ENCODE data around the gene SORCS3.

Gene SORCS3

GRCh38 chr10:104925232-104925851 is 284.3 kb downstream of the SORCS3 start:
- DNase-seq = no peak

DNA sequence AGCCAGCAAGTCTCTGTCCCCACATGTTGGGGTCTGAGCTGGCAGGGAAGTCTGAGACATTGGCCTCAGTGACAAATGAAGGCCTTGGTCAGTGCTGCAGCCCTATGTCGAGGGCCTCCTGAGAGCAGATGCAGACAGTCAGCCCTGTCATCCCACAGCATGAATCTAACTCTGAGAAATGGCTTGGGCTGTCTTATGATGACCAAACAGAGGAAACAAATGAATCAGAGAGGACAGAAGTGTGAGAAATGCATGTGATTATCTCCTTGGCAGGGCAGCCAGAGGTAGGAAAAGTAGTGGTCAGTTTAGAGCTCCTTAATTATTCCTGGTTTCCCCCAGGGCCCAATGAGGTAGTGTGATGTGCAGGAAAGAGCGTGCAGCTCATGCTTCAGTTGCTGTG is 287.6 kb downstream of the SORCS3 start:
- no peak for DNase-seq

GRCh38 chr10:104931612-104932134 is 290.6 kb downstream of the SORCS3 start:
- DNase-seq = no peak

DNA sequence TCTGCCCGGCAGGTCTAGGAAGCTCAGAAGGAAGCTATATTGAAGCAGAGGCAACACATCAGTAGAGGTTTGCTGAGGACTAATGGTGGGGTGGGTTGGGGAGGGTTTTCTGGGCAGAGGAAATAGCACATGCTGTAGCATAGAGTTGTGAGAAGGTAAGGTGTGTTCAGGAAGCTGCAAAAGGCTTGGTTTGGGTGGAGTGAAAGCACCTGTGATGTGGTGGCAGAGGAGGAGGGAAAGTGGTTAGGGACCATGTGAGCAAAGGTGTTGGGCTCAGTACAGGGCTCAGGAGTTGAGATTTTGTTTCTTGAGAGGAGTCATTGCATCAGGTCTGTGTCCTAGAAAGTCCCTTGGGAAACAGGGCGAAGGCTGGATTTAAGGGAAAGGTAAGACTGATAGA is 294.6 kb downstream of the SORCS3 start:
- no peak for DNase-seq

- DNase-seq = no peak
Observed at GRCh38 chr10:104937567-104937966, 296.5 kb downstream of the SORCS3 start.

- DNase-seq = no peak
Observed at GRCh38 chr10:104938031-104938430, 296.9 kb downstream of the SORCS3 start.

GRCh38 chr10:104941662-104942061 is 300.6 kb downstream of the SORCS3 start:
- no peak for DNase-seq

DNA sequence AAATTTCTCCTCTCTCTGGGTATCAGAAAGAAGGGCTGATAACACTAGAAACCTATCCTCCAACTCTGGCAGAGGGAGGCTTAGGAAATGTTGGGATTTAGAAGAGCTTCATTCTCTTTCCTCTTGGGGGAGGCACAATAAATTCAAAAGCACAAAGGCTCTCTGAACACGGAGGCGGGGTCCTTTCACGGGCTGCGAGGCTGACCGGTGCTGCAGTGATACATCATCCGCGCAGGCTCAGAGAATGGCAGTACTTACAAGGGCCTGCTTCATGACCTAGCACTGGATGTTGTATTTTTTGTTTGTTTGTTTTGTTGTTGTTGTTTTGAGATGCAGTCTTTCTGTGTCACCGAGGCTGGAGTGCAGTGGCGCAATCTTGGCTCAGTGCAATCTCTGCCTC is 306.2 kb downstream of the SORCS3 start:
- no peak for DNase-seq

DNA sequence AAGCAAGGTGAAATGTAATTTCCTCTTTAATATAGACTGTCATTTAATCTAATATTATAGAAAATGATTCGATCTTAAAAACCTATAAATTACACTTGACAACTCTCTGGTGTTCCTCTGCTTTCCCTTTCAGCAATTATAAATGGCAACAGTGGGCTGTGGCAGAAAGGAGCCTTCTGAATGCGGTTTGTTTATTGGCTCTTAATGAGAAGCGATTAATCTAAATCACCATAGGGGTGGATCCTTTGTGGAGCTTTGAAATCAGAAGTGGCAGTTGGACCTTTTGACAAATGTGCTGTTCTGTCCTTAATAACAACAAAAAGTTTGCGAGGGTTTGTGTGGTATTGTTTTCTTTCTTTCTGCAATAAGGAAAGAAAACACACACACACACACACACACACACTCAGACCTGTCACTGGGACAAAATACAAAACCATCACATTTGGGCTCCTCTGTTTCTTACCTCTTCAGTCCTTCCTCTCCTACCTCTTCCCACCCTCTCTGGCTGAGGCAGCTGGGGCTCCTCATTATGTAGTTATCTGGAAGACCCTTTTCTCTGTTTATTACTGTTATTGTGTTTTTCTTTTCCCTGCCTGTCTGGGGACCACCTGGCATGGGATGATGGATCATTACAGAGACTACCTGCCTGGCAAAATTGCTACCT is 316.2 kb downstream of the SORCS3 start:
- DNase-seq = no peak

- DNase-seq = no peak
Observed at GRCh38 chr10:104966563-104967297, 325.6 kb downstream of the SORCS3 start.

GRCh38 chr10:104980368-104980767 is 339.3 kb downstream of the SORCS3 start:
- DNase-seq = no peak

- no peak for DNase-seq
Observed at GRCh38 chr10:104981995-104982394, 340.9 kb downstream of the SORCS3 start.

- DNase-seq = no peak
Observed at GRCh38 chr10:104988686-104989085, 347.6 kb downstream of the SORCS3 start.

DNA sequence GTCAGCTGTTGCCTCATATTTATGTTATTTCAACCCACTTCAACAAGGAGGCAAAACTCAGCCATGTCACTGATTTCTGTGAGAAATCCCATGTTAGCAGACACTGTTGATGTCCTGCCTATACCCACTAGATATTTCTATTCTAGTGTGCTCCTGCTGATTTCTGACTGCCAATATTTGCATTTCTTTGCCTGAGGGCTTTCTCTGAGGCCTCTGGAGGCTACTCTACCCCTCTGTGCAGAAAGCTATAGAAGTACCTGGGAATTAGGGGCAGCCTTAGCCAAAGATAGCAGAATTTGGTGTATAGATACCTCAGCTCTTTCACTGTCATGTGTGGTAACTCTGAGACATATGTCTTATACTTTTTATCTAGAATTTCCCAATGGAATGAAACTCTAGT is 348.8 kb downstream of the SORCS3 start:
- no peak for DNase-seq

GRCh38 chr10:104993085-104993484 is 352.0 kb downstream of the SORCS3 start:
- no peak for DNase-seq

GRCh38 chr10:105001269-105001668 is 360.2 kb downstream of the SORCS3 start:
- no peak for DNase-seq

- DNase-seq = no peak
Observed at GRCh38 chr10:105010411-105011121, 369.5 kb downstream of the SORCS3 start.

DNA sequence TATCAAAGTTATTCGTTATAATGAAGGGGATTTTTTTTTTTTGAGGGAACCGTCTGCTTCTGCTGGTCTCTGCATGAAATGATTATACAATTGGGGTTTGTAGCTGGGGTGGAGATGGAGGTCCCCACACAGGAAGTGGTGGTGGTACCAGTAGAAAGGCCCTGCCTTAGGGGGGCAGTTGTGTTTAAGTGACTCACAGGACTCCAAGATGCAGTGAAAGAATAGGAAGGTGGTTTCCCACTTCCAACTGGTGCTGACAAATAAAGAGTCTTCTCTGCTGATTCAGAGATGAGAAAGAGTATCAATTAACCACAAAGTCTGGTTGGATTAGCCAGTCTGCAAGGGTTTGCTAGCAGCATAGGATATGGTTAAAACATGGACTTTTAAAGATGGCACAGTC is 376.0 kb downstream of the SORCS3 start:
- no peak for DNase-seq

- no peak for DNase-seq
Observed at GRCh38 chr10:105017691-105018090, 376.6 kb downstream of the SORCS3 start.

DNA sequence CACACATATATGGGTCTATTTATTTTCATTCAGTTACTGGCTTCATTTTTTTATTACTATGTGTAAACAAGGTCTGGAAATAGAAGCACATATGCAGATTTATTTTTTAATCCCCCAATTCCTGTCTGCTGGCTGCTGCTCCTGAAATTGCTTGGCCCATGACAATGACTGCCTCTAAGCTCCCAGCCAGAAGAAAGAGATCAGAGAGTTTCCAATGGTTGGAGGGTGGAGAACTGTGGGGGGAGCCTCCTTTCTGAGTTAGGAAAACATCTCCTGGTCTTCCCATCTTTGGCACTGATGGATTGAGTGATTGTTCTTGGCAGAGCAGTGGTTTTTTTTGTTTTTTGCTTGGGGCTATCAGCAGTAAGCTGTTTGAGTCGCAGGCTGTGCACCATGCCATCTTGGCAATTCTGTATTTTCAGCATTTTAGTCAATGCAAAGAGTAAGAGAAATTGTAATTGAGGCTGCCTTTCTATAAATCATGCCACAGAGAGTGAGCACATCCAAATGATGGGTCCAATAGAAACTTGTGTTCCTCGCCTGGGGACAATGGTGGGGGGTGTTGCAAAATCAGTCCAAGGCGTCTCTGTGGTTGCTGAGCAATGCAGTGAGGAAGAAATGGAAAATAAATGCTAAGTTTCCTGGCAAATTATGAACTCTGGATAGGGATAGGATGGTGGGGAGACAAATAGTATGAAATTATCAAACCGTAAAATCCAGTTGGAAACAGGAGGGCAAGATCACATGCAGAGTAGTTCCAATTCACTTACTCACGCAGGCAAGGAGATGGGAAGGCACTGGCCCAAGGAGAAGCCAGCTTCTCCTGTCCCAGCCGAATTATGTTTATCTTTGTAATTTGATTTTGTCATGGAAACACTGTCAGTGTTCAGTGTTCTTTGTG is 382.4 kb downstream of the SORCS3 start:
- no peak for DNase-seq

DNA sequence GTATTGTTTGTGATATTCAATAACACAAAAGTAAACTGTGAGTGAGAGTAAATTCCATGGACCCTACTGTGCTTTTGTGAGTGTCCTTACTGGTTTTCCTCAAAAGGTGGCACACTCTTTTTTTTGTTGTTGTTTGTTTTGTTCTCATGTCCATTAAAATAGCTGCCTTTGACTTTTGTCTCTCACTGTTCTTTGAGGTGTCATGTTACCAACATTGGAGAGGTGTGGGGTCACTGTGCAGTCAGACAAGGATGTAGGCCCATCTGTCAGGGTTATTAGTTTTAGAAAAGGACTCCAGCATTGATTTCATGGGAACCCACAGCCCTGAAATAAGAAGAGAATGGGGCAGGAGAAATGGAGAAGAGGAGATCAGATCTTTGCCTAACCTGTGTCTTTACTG is 383.1 kb downstream of the SORCS3 start:
- no peak for DNase-seq

DNA sequence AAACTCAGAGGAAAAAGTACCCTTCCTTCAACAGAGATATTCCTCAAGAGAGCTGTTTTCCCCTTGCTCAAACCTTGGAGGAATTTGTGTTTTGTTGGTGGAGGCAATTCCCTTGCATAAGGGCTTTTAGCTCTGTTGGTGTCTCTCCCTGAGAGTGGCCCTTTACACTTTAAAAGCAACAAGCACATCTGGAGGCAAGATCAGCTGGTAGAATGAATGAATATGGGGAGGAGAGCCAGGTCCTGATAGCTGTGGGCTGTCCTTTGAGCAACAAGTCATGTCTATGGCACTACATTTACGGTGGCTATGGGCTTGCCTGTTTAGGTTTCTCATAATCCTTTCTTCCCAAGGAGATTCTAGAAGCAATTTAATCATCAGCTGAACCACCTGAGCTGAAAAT is 384.0 kb downstream of the SORCS3 start:
- DNase-seq = no peak

All from activated CD4-positive, CD25-positive, alpha-beta regulatory T cell treated with anti-CD3 and anti-CD28 coated beads, Interleukin-2, amount 50 U/mL, for 72 hours (primary cell).